ENCODE measurements around the gene TOLLIP. TPM values are rescaled to one million over a fixed set of nuclear protein-coding genes. Genes with fewer than 3 reads are reported as not detected.

The TOLLIP gene
- total RNA-seq, 2 donors from 2014 or later: 51.1 to 63.9 TPM

DNA sequence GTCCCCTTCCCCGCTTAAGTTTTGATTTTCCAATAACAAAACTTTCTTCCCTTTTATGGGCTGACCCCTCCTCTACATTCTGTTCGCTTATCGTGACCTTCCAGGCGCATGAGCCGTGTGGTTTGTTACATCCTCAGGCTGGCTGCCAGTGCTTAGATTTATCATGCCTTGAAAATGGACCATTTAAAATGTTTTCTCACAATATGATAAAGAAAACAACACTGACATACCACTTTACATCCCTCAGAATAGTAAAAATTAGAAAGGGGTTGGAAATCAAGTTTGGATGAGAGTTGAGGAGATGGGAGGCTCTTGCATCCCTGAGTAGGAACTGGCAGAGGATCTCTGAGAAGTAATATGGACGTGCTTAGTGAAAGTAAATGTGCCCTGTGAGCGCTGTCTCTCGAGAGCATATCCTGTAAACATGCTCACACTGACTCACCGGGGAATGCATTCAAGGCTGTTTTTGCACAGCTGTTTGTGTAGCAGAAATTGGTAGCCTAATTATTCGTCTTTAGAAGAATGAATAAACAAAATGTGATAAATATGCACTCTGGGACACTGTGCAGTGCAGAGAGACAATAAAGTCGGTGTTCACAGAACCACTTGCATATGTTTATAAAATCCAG, 17.1 kb upstream of the TOLLIP start:
- ATAC-seq (no peak), DNase-seq (no peak)
- H3K27ac ChIP-seq: no peak overlapping the region
- H3K4me1 ChIP-seq: no peaks in the 10 kb centered on the region
- 75 to 80% methylated on average over 11 of the region's 11 CpGs for WGBS, 2 donors
- H3K4me3 ChIP-seq: no peak overlapping the region
- no peaks in the 10 kb centered on the region for H3K9me3 ChIP-seq
- H3K27me3 ChIP-seq: no peaks in the 10 kb centered on the region
- intact Hi-C loops (cut with DNase I): loop anchor here (5.0 kb wide), 1 partner anchor 46 kb away; no protein-coding TSS in a partner anchor
- no peaks in the 10 kb centered on the region for H3K36me3 ChIP-seq (replicated peaks in 1 of 2; ENCODE audit: insufficient read depth in 1 of 2, low read depth in 2 of 2)
- TF ChIP-seq, protein P1, sequence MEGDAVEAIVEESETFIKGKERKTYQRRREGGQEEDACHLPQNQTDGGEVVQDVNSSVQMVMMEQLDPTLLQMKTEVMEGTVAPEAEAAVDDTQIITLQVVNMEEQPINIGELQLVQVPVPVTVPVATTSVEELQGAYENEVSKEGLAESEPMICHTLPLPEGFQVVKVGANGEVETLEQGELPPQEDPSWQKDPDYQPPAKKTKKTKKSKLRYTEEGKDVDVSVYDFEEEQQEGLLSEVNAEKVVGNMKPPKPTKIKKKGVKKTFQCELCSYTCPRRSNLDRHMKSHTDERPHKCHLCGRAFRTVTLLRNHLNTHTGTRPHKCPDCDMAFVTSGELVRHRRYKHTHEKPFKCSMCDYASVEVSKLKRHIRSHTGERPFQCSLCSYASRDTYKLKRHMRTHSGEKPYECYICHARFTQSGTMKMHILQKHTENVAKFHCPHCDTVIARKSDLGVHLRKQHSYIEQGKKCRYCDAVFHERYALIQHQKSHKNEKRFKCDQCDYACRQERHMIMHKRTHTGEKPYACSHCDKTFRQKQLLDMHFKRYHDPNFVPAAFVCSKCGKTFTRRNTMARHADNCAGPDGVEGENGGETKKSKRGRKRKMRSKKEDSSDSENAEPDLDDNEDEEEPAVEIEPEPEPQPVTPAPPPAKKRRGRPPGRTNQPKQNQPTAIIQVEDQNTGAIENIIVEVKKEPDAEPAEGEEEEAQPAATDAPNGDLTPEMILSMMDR (IDR thresholded peaks at IDR 0.05): no peak
- TF ChIP-seq POLR2A (IDR thresholded peaks at IDR 0.05): no peak

DNA sequence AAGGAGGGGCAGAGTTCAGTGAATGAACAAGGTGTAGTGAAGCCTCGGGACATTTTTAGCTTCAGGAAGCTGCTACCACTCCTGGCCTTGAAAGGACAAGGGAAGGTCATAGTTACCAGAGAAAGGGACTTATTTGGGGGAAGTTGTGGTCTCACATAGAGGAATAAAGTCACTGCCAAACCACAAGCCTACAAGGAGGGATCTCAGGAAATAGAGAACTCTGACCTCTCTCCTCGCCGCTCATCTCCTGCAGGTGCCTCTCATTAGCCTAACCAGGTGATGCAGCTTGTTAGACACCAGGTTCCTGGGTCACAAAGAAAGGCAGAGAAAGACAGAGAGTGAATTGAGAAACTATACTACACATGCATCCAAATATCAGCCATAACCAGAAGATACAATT, 14.3 kb upstream of the TOLLIP start:
- TF ChIP-seq, protein P1 (IDR thresholded peaks at IDR 0.05): no peak
- TF ChIP-seq POLR2A (IDR thresholded peaks at IDR 0.05): no peak
- intact Hi-C loops (cut with DNase I): no loop called here
- Histone ChIP-seq H3K27ac (no peak overlapping the region), H3K4me3 (no peak overlapping the region), H3K36me3 (replicated peaks in 1 of 2; ENCODE audit: insufficient read depth in 1 of 2, low read depth in 2 of 2) (no peaks in the 10 kb centered on the region), H3K27me3 (no peaks in the 10 kb centered on the region), H3K4me1 (no peaks in the 10 kb centered on the region), H3K9me3 (no peaks in the 10 kb centered on the region)
- DNase-seq (no peak), ATAC-seq (no peak)
- 57 to 75% methylated on average over 3 of the region's 3 CpGs for WGBS, 2 donors

DNA sequence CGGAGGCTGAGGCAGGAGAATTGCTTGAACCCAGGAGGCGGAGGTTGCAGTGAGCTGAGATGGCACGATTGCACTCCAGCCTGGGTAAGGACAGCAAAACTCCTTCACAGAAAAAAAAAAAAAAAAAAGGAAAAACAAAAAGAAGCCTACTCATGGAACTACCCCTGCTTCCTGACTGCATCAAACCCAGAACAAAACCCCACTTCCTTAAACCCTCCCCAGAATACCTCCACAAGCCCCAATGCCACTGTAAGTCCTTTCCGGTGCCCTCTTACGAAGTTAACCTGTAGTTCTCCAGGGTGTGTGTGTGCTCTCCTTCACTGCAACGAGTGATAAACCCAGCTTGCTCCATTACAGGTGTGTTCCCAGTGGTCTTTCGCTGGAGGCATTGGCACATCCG, 8.6 kb upstream of the TOLLIP start:
- Histone ChIP-seq H3K4me1 (no peaks in the 10 kb centered on the region), H3K9me3 (no peaks in the 10 kb centered on the region), H3K36me3 (replicated peaks in 1 of 2; ENCODE audit: insufficient read depth in 1 of 2, low read depth in 2 of 2) (no peaks in the 10 kb centered on the region), H3K4me3 (no peak overlapping the region), H3K27ac (peak overlapping the region; percentile 57 to 73 (median 65)), H3K27me3 (no peaks in the 10 kb centered on the region)
- intact Hi-C loops (cut with DNase I): no loop called here
- no peak for DNase-seq
- ATAC-seq: no peak
- no peak for TF ChIP-seq POLR2A (IDR thresholded peaks at IDR 0.05)
- TF ChIP-seq, protein P1 (IDR thresholded peaks at IDR 0.05): no peak
- 86 to 87% methylated on average over 8 of the region's 8 CpGs for WGBS, 2 donors

DNA sequence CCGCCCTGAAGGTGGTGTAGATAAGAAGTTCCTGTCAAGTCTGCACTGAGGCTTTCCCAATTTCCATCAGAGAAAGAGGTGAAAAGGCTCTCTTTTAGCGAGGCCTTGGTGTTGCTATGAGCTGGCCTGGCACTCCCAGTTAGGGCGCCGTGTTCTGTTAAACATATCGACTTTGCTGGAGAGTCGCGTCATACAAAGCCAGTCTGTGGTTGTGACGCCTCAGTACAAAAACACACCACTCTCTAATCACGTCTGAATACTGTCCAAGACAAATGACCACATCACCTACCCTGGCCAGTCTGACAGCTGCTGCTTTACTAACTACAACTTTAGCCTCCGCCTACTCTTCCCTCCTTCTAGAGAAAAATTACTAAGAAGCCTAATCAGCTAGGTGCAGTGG, 8.0 kb upstream of the TOLLIP start:
- ATAC-seq: peak; percentile 97

More for the DNA sequence above, 8.0 kb upstream of the TOLLIP start:
- Histone ChIP-seq H3K27me3 (no peaks in the 10 kb centered on the region), H3K9me3 (no peaks in the 10 kb centered on the region), H3K4me1 (no peaks in the 10 kb centered on the region), H3K36me3 (replicated peaks in 1 of 2; ENCODE audit: insufficient read depth in 1 of 2, low read depth in 2 of 2) (no peaks in the 10 kb centered on the region), H3K27ac (peak overlapping the region; percentile 57 to 73 (median 65)), H3K4me3 (no peak overlapping the region)
- TF ChIP-seq POLR2A (IDR thresholded peaks at IDR 0.05): peak; percentile 34 to 58 (median 52)
- TF ChIP-seq, protein P1 (IDR thresholded peaks at IDR 0.05): no peak
- peak in 3 of 4 donors; percentile 62 to 82 (median 75) for DNase-seq
- WGBS, 2 donors: 56 to 65% methylated on average over 10 of the region's 10 CpGs
- intact Hi-C loops (cut with DNase I): no loop called here

All from body of pancreas (tissue), 4 donors.